ENCODE results near the gene RC3H1. TPM values are rescaled to one million over a fixed set of nuclear protein-coding genes. Genes with fewer than 3 reads are reported as not detected.

The RC3H1 gene
- total and polyA plus RNA-seq, 9 of the 15 experiments (the other 6 are each of a cell fraction or from before 2014, with no cell fraction given) = 2.4 to 31.7 (median 12.4) TPM

DNA sequence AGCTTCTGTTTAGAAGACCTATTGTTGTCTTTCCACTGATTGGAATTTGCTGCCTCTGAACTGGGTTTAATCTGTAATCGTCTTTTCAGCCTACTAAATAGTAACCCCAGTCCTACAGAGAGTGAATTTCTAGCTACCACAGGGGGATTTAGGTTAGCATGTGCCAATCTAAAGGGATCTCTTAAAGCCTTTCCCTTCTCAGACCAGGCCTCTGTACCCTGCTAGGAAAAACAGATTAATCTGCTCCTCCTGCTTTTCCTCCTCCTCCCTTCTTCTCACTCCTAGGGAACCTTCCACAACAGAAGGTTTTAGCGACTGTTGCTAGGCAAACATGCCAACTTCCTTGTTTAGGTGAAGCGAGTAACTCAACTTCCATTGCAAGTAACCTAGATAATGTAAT lies 1.3 kb upstream of the RC3H1 start (continued):
- TF ChIP-seq, protein P1, sequence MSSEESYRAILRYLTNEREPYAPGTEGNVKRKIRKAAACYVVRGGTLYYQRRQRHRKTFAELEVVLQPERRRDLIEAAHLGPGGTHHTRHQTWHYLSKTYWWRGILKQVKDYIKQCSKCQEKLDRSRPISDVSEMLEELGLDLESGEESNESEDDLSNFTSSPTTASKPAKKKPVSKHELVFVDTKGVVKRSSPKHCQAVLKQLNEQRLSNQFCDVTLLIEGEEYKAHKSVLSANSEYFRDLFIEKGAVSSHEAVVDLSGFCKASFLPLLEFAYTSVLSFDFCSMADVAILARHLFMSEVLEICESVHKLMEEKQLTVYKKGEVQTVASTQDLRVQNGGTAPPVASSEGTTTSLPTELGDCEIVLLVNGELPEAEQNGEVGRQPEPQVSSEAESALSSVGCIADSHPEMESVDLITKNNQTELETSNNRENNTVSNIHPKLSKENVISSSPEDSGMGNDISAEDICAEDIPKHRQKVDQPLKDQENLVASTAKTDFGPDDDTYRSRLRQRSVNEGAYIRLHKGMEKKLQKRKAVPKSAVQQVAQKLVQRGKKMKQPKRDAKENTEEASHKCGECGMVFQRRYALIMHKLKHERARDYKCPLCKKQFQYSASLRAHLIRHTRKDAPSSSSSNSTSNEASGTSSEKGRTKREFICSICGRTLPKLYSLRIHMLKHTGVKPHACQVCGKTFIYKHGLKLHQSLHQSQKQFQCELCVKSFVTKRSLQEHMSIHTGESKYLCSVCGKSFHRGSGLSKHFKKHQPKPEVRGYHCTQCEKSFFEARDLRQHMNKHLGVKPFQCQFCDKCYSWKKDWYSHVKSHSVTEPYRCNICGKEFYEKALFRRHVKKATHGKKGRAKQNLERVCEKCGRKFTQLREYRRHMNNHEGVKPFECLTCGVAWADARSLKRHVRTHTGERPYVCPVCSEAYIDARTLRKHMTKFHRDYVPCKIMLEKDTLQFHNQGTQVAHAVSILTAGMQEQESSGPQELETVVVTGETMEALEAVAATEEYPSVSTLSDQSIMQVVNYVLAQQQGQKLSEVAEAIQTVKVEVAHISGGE (CRISPR knock-in tag; IDR thresholded peaks at IDR 0.05) = no peak
- TF ChIP-seq KDM4B (IDR thresholded peaks at IDR 0.05; ENCODE audit: borderline replicate concordance in 2 of 2, low read depth in 1 of 2) = no peak
- no peak; the same call in 1 of the 2 replicates for TF ChIP-seq MEF2A (IDR thresholded peaks at IDR 0.05; ENCODE audit: control insufficient read depth, low read depth, low read length)
- TF ChIP-seq DDX20 (tag; IDR thresholded peaks at IDR 0.05; ENCODE audit: low read depth) = no peak
- no peak for TF ChIP-seq HNRNPL (IDR thresholded peaks at IDR 0.05; ENCODE audit: low read depth, low read length)
- TF ChIP-seq MED1 (CRISPR knock-in tag; IDR thresholded peaks at IDR 0.05; ENCODE audit: borderline replicate concordance) = no peak
- TF ChIP-seq TEAD1 (CRISPR knock-in tag; IDR thresholded peaks at IDR 0.05) = no peak
- TF ChIP-seq, protein P2, sequence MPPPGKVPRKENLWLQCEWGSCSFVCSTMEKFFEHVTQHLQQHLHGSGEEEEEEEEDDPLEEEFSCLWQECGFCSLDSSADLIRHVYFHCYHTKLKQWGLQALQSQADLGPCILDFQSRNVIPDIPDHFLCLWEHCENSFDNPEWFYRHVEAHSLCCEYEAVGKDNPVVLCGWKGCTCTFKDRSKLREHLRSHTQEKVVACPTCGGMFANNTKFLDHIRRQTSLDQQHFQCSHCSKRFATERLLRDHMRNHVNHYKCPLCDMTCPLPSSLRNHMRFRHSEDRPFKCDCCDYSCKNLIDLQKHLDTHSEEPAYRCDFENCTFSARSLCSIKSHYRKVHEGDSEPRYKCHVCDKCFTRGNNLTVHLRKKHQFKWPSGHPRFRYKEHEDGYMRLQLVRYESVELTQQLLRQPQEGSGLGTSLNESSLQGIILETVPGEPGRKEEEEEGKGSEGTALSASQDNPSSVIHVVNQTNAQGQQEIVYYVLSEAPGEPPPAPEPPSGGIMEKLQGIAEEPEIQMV (tag; conservative IDR thresholded peaks at IDR 0.05; ENCODE audit: low read depth) = 0 out of 2 replicates have a peak, but pooled peaks have one; percentile 8
- TF ChIP-seq FIP1L1 (IDR thresholded peaks at IDR 0.05; ENCODE audit: low read depth, low read length, poor library complexity, severe bottlenecking) = no peak
- TF ChIP-seq, protein P3, sequence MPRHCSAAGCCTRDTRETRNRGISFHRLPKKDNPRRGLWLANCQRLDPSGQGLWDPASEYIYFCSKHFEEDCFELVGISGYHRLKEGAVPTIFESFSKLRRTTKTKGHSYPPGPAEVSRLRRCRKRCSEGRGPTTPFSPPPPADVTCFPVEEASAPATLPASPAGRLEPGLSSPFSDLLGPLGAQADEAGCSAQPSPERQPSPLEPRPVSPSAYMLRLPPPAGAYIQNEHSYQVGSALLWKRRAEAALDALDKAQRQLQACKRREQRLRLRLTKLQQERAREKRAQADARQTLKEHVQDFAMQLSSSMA (CRISPR knock-in tag; IDR thresholded peaks at IDR 0.05) = no peak
- TF ChIP-seq, protein P4, sequence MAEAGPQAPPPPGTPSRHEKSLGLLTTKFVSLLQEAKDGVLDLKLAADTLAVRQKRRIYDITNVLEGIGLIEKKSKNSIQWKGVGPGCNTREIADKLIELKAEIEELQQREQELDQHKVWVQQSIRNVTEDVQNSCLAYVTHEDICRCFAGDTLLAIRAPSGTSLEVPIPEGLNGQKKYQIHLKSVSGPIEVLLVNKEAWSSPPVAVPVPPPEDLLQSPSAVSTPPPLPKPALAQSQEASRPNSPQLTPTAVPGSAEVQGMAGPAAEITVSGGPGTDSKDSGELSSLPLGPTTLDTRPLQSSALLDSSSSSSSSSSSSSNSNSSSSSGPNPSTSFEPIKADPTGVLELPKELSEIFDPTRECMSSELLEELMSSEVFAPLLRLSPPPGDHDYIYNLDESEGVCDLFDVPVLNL (CRISPR knock-in tag; IDR thresholded peaks at IDR 0.05; ENCODE audit: low read depth) = no peak
- no peak for TF ChIP-seq ETV5 (CRISPR knock-in tag; IDR thresholded peaks at IDR 0.05; ENCODE audit: low read depth)
- no peak for TF ChIP-seq PCBP2 (IDR thresholded peaks at IDR 0.05; ENCODE audit: low read depth, low read length, poor library complexity, severe bottlenecking)
- TF ChIP-seq HMG20B (CRISPR knock-in tag; IDR thresholded peaks at IDR 0.05) = no peak
- TF ChIP-seq, protein P5, sequence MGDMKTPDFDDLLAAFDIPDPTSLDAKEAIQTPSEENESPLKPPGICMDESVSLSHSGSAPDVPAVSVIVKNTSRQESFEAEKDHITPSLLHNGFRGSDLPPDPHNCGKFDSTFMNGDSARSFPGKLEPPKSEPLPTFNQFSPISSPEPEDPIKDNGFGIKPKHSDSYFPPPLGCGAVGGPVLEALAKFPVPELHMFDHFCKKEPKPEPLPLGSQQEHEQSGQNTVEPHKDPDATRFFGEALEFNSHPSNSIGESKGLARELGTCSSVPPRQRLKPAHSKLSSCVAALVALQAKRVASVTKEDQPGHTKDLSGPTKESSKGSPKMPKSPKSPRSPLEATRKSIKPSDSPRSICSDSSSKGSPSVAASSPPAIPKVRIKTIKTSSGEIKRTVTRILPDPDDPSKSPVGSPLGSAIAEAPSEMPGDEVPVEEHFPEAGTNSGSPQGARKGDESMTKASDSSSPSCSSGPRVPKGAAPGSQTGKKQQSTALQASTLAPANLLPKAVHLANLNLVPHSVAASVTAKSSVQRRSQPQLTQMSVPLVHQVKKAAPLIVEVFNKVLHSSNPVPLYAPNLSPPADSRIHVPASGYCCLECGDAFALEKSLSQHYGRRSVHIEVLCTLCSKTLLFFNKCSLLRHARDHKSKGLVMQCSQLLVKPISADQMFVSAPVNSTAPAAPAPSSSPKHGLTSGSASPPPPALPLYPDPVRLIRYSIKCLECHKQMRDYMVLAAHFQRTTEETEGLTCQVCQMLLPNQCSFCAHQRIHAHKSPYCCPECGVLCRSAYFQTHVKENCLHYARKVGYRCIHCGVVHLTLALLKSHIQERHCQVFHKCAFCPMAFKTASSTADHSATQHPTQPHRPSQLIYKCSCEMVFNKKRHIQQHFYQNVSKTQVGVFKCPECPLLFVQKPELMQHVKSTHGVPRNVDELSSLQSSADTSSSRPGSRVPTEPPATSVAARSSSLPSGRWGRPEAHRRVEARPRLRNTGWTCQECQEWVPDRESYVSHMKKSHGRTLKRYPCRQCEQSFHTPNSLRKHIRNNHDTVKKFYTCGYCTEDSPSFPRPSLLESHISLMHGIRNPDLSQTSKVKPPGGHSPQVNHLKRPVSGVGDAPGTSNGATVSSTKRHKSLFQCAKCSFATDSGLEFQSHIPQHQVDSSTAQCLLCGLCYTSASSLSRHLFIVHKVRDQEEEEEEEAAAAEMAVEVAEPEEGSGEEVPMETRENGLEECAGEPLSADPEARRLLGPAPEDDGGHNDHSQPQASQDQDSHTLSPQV (IDR thresholded peaks at IDR 0.05) = peak; percentile 71
- TF ChIP-seq SIN3B (IDR thresholded peaks at IDR 0.05; ENCODE audit: low read depth) = no peak

Data from K562 (cell line).